ENCODE data around the gene MTR. TPM values are rescaled to one million over a fixed set of nuclear protein-coding genes. Genes with fewer than 3 reads are reported as not detected.
"Not testable (repeated sequence)": the region's sequence is repeated elsewhere in the genome, so short reads cannot be mapped to it uniquely, and the experiment has no call there.

Gene MTR
- total RNA-seq, 2 experiments from 2014 or later = 35.2 to 37.0 TPM

GRCh38 chr1:236907205-236907604 lies 112.1 kb downstream of the MTR start:
- intact Hi-C loops (cut with DNase I, micrococcal nuclease) = no loop called here
- ATAC-seq (ENCODE audit: poor library complexity) (no peak), DNase-seq (no peak)
- POLR2A ChIA-PET = no interaction called here
- Histone ChIP-seq H3K36me3 (ENCODE audit: insufficient read depth, low read length) (no peaks in the 10 kb centered on the region), H3K9me3 (ENCODE audit: control insufficient read depth in 1 of 2, insufficient read depth in 1 of 2, low read length in 2 of 2) (no peaks in the 10 kb centered on the region), H3K27ac (ENCODE audit: low read depth in 1 of 2, low read length in 2 of 2) (no peak overlapping the region), H3K4me3 (ENCODE audit: low read length) (no peak overlapping the region), H3K27me3 (ENCODE audit: control insufficient read depth in 1 of 2, insufficient read depth in 2 of 2, low read length in 2 of 2) (no peaks in the 10 kb centered on the region), H3K4me1 (ENCODE audit: insufficient read depth, low read length) (no peaks in the 10 kb centered on the region)
- no peak for TF ChIP-seq CTCF (IDR thresholded peaks at IDR 0.05)
- Mint-ChIP-seq H3K4me1 (ENCODE audit: low read depth) (no peaks in the 10 kb centered on the region), H3K9me3 (peaks cover 2% of the 10 kb centered on the region), H3K4me3 (no peak overlapping the region), H3K27me3 (no peaks in the 10 kb centered on the region), H3K27ac (no peak overlapping the region), H3K36me3 (ENCODE audit: low read depth) (peaks cover 3% of the 10 kb centered on the region)
- CTCF ChIA-PET = no interaction called here

GRCh38 chr1:236908669-236909068 lies 113.6 kb downstream of the MTR start:
- CTCF ChIA-PET = no interaction called here
- no peaks in the 10 kb centered on the region for H3K4me1 ChIP-seq (ENCODE audit: insufficient read depth, low read length)
- peaks cover 2% of the 10 kb centered on the region for H3K9me3 Mint-ChIP-seq
- POLR2A ChIA-PET = no interaction called here
- intact Hi-C loops (cut with DNase I, micrococcal nuclease) = no loop called here
- no peak overlapping the region for H3K4me3 Mint-ChIP-seq
- no peak overlapping the region for H3K27ac ChIP-seq (ENCODE audit: low read depth in 1 of 2, low read length in 2 of 2)
- H3K4me3 ChIP-seq (ENCODE audit: low read length) = no peak overlapping the region
- TF ChIP-seq CTCF (IDR thresholded peaks at IDR 0.05) = no peak
- H3K4me1 Mint-ChIP-seq (ENCODE audit: low read depth) = no peaks in the 10 kb centered on the region
- no peaks in the 10 kb centered on the region for H3K36me3 Mint-ChIP-seq (ENCODE audit: low read depth)
- H3K36me3 ChIP-seq (ENCODE audit: insufficient read depth, low read length) = no peaks in the 10 kb centered on the region
- ATAC-seq (ENCODE audit: poor library complexity) = no peak
- no peaks in the 10 kb centered on the region for H3K27me3 Mint-ChIP-seq
- no peaks in the 10 kb centered on the region for H3K27me3 ChIP-seq (ENCODE audit: control insufficient read depth in 1 of 2, insufficient read depth in 2 of 2, low read length in 2 of 2)
- H3K9me3 ChIP-seq (ENCODE audit: control insufficient read depth in 1 of 2, insufficient read depth in 1 of 2, low read length in 2 of 2) = no peaks in the 10 kb centered on the region
- no peak overlapping the region for H3K27ac Mint-ChIP-seq
- DNase-seq = no peak

- H3K27me3 Mint-ChIP-seq; H3K27ac Mint-ChIP-seq; DNase-seq; H3K27ac ChIP-seq (ENCODE audit: low read depth in 1 of 2, low read length in 2 of 2); H3K4me1 Mint-ChIP-seq (ENCODE audit: low read depth); H3K36me3 ChIP-seq (ENCODE audit: insufficient read depth, low read length); H3K36me3 Mint-ChIP-seq (ENCODE audit: low read depth); H3K27me3 ChIP-seq (ENCODE audit: control insufficient read depth in 1 of 2, insufficient read depth in 2 of 2, low read length in 2 of 2); H3K9me3 Mint-ChIP-seq; intact Hi-C loops (cut with DNase I, micrococcal nuclease); H3K9me3 ChIP-seq (ENCODE audit: control insufficient read depth in 1 of 2, insufficient read depth in 1 of 2, low read length in 2 of 2); POLR2A ChIA-PET; CTCF ChIA-PET; ATAC-seq (ENCODE audit: poor library complexity); H3K4me3 ChIP-seq (ENCODE audit: low read length); H3K4me1 ChIP-seq (ENCODE audit: insufficient read depth, low read length); H3K4me3 Mint-ChIP-seq: not testable (repeated sequence)
These were observed 116.0 kb downstream of the MTR start for GRCh38 chr1:236911047-236911446.

- intact Hi-C loops (cut with DNase I, micrococcal nuclease) = no loop called here
- no peak overlapping the region for H3K27ac ChIP-seq (ENCODE audit: low read depth in 1 of 2, low read length in 2 of 2)
- no peak overlapping the region for H3K27ac Mint-ChIP-seq
- peaks cover 29% of the 10 kb centered on the region for H3K36me3 Mint-ChIP-seq (ENCODE audit: low read depth)
- ChIA-PET POLR2A (no interaction called here), CTCF (no interaction called here)
- H3K4me3 ChIP-seq (ENCODE audit: low read length) = no peak overlapping the region
- H3K4me3 Mint-ChIP-seq = no peak overlapping the region
- ATAC-seq (ENCODE audit: poor library complexity) (no peak), DNase-seq (no peak)
- H3K36me3 ChIP-seq (ENCODE audit: insufficient read depth, low read length) = no peaks in the 10 kb centered on the region
- H3K27me3 Mint-ChIP-seq = no peaks in the 10 kb centered on the region
- peaks cover 5 to 12% of the 10 kb centered on the region in 2 experiments for H3K9me3 ChIP-seq (ENCODE audit: control insufficient read depth in 1 of 2, insufficient read depth in 1 of 2, low read length in 2 of 2)
- H3K27me3 ChIP-seq (ENCODE audit: control insufficient read depth in 1 of 2, insufficient read depth in 2 of 2, low read length in 2 of 2) = no peaks in the 10 kb centered on the region
- H3K4me1 Mint-ChIP-seq (ENCODE audit: low read depth) = no peaks in the 10 kb centered on the region
- H3K9me3 Mint-ChIP-seq = peaks cover 6% of the 10 kb centered on the region
- H3K4me1 ChIP-seq (ENCODE audit: insufficient read depth, low read length) = no peaks in the 10 kb centered on the region
- no peak for TF ChIP-seq CTCF (IDR thresholded peaks at IDR 0.05)
These were observed 118.4 kb downstream of the MTR start for GRCh38 chr1:236913371-236914037.

Data from CD4-positive, alpha-beta T cell (primary cell).